Esophagus muscularis mucosa (tissue), 4 donors: ENCODE data around the gene GMDS. TPM values are rescaled to one million over a fixed set of nuclear protein-coding genes. Genes with fewer than 3 reads are reported as not detected.

Experiments used
- DNase-seq: peaks from one replicate; pipeline ENCODE4 v3.0.0-alpha.2; 2017; ENCODE audit errors: extremely low spot score
- H3K27ac ChIP-seq, 4 donors: fragments of 200-600 bp; sonication (generic); replicated peaks in 1 of 4; 1 replicate in 3 of 4; 2 replicates in 1 of 4; pipeline ENCODE4 v1.5.1; 2016 to 2019; ENCODE audit warnings: mild to moderate bottlenecking in 1 of 4
- H3K27me3 ChIP-seq, 4 donors: fragments of 200-600 bp; sonication (generic); one replicate each; pipeline versions ENCODE4 v1.5.1 to v1.6.0; 2016 to 2019
- H3K36me3 ChIP-seq, 4 donors: fragments of 200-600 bp; sonication (generic); one replicate each; pipeline ENCODE4 v1.5.1; 2016 to 2019
- H3K4me1 ChIP-seq, 4 donors: fragments of 200-600 bp; sonication (generic); one replicate each; pipeline ENCODE4 v1.5.1; 2016 to 2019
- H3K4me3 ChIP-seq, 4 donors: fragments of 200-600 bp; sonication (generic); 1 replicate in 2 of 4; 2 replicates in 2 of 4; pipeline ENCODE4 v1.5.1; 2016 to 2019; ENCODE audit warnings: mild to moderate bottlenecking in 4 of 4, moderate library complexity in 1 of 4
- H3K9me3 ChIP-seq, 4 donors: fragments of 200-600 bp; sonication (generic); 1 replicate in 3 of 4; 2 replicates in 1 of 4; pipeline ENCODE4 v1.5.1; 2016 to 2019
- EP300 ChIP-seq: sonication (generic); formaldehyde crosslinking; IDR thresholded peaks from one replicate; pipeline ENCODE4 v1.6.1; 2017; ENCODE audit warnings: antibody characterized with exemption
- POLR2A ChIP-seq: fragments of 450-650 bp; IDR thresholded peaks from one replicate; pipeline ENCODE4 v1.6.1; 2017; ENCODE audit warnings: antibody characterized with exemption, moderate library complexity, mild to moderate bottlenecking, low read depth
- POLR2AphosphoS5 ChIP-seq, 2 donors: sonication (generic); formaldehyde crosslinking; IDR thresholded peaks; one replicate each; pipeline ENCODE4 v1.6.1; 2017; ENCODE audit warnings: antibody characterized with exemption in 2 of 2
- WGBS: methylation state at CpG from one replicate; pipeline ENCODE4 v1.1.5; 2018; 5-methylcytosine and 5-hydroxymethylcytosine counted together
- intact Hi-C: fragments of 100-400 bp; cut with DNase I; formaldehyde crosslinking; loops from one replicate; pipeline ENCODE4 v1.15.1; 2023
- total RNA-seq, 4 donors: library from RNA; depleted of rRNA; stranded (reverse); fragments of >200 nt; gene quantifications; one replicate each; pipeline versions ENCODE4 v1.1.0 to v1.2.1, GENCODE V29; 2016
- TF ChIP-seq, protein P1 (sequence below), 3 experiments: fragments of 200-600 bp in 2 of 3; fragments of 450-650 bp in 1 of 3; sonication (generic) in 2 of 3; IDR thresholded peaks; one replicate each; pipeline ENCODE4 v1.5.1; 2017 to 2019; ENCODE audit warnings: antibody characterized with exemption in 3 of 3, mild to moderate bottlenecking in 2 of 3, moderate library complexity in 1 of 3

GMDS gene
- total RNA-seq, 4 donors from 2014 or later: 3.6 to 14.1 (median 6.0) TPM

DNA sequence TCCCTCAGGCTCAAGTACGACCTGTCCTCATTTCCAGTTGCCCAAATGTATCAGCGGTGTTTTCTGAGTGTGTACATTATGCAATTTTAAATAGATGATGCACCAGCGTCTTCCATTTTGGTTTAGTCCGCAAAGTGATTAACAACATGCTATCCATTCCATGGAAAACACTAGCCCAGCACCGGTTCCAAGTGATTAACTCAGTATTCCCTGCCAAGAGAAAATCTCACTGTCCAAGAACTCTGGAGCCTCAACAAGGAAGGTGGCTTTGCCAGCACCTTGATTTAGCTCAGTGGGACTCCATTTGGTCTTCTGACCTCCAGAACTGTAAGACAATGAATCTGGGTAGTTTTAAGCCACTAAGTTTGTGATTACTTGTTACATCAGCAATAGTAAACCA lies 528.5 kb downstream of the GMDS start:
- intact Hi-C loops: no loop called here
- 82% methylated on average over 5 of the region's 5 CpGs for WGBS
- TF ChIP-seq, protein P1, sequence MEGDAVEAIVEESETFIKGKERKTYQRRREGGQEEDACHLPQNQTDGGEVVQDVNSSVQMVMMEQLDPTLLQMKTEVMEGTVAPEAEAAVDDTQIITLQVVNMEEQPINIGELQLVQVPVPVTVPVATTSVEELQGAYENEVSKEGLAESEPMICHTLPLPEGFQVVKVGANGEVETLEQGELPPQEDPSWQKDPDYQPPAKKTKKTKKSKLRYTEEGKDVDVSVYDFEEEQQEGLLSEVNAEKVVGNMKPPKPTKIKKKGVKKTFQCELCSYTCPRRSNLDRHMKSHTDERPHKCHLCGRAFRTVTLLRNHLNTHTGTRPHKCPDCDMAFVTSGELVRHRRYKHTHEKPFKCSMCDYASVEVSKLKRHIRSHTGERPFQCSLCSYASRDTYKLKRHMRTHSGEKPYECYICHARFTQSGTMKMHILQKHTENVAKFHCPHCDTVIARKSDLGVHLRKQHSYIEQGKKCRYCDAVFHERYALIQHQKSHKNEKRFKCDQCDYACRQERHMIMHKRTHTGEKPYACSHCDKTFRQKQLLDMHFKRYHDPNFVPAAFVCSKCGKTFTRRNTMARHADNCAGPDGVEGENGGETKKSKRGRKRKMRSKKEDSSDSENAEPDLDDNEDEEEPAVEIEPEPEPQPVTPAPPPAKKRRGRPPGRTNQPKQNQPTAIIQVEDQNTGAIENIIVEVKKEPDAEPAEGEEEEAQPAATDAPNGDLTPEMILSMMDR (IDR thresholded peaks at IDR 0.05): no peak
- TF ChIP-seq EP300 (no peak), POLR2A (no peak), POLR2AphosphoS5 (IDR thresholded peaks at IDR 0.05) (no peak)
- Histone ChIP-seq H3K9me3 (no peaks in the 10 kb centered on the region), H3K27ac (no peak overlapping the region), H3K4me3 (no peak overlapping the region), H3K27me3 (no peaks in the 10 kb centered on the region), H3K4me1 (peaks cover 0 to 5% (median 0%) of the 10 kb centered on the region in 4 donors), H3K36me3 (no peaks in the 10 kb centered on the region)
- DNase-seq: no peak

DNA sequence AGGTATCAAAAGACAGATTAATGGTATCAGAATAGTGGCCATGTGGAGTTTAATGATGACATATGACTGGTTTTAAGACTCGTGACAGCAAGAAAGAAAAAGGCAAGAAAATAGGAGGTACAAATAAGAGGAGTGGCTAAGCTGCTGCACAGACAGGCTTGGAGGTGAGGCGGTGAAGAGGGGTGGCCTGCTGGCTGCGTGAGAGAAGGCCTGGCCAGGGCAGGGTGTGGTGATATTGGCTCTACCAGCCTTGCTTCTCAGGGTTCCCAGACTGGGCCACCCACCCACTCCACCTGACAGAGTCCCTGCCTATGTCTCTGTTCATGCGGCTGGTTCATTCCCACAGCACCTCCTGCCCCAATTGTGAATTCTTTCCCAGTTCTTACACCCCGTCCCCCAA lies 529.0 kb downstream of the GMDS start:
- no peak overlapping the region for H3K4me3 ChIP-seq
- H3K27me3 ChIP-seq: no peaks in the 10 kb centered on the region
- peaks cover 0 to 5% (median 0%) of the 10 kb centered on the region in 4 donors for H3K4me1 ChIP-seq
- H3K27ac ChIP-seq: no peak overlapping the region
- DNase-seq: no peak
- H3K36me3 ChIP-seq: no peaks in the 10 kb centered on the region
- TF ChIP-seq POLR2AphosphoS5 (IDR thresholded peaks at IDR 0.05) (no peak), POLR2A (no peak), EP300 (no peak)
- TF ChIP-seq, protein P1 (IDR thresholded peaks at IDR 0.05): no peak
- H3K9me3 ChIP-seq: no peaks in the 10 kb centered on the region
- intact Hi-C loops: no loop called here
- 82% methylated on average over 5 of the region's 5 CpGs for WGBS

DNA sequence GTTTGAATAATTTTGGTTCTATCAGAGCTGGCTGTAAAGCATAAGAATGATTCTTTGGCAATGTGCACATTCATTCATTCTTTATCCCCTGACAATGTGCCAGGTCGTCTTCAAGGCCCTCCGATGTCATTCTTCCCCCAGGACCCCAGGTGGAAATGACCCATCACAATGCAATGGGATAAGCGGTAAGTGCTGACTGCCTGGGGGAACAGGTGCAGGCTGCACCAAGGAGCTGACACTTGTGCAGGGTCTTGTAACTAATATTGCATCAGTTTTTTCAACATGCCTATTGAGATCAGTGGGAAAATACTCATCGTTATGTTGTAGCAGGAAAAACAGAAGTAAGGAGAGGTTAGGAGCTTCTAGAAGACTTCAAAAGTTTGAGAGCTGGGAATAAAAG lies 530.1 kb downstream of the GMDS start:
- H3K27me3 ChIP-seq: no peaks in the 10 kb centered on the region
- TF ChIP-seq POLR2A (no peak), EP300 (no peak), POLR2AphosphoS5 (IDR thresholded peaks at IDR 0.05) (no peak)
- TF ChIP-seq, protein P1 (IDR thresholded peaks at IDR 0.05): no peak
- no peak overlapping the region for H3K27ac ChIP-seq
- WGBS: 85% methylated on average over 4 of the region's 4 CpGs
- H3K36me3 ChIP-seq: no peaks in the 10 kb centered on the region
- intact Hi-C loops: no loop called here
- peaks cover 0 to 1% (median 0%) of the 10 kb centered on the region in 4 donors for H3K4me1 ChIP-seq
- H3K9me3 ChIP-seq: no peaks in the 10 kb centered on the region
- no peak overlapping the region for H3K4me3 ChIP-seq
- DNase-seq: no peak

DNA sequence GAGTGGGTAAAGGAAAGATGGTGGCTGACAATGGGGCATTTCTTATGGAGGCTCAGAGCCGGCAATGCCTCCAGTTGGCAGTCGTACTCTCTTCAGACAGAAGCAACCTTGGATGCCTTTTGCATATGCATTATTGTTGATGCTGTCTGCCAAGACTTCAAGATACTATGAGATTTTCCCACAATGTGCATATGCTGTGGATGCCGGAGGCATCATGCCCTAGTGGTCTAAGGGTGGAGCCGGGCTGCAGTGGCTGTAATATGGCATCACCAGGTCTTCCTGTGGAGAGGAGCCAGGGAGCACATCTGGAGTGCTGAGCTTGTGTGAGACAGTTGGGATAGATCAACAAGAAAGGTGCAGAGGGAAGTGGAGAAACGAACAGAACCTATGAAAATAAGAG lies 530.8 kb downstream of the GMDS start:
- Histone ChIP-seq H3K27me3 (no peaks in the 10 kb centered on the region), H3K9me3 (no peaks in the 10 kb centered on the region), H3K4me3 (no peak overlapping the region), H3K4me1 (no peaks in the 10 kb centered on the region), H3K27ac (no peak overlapping the region), H3K36me3 (no peaks in the 10 kb centered on the region)
- DNase-seq: no peak
- intact Hi-C loops: no loop called here
- 92% methylated on average over 5 of the region's 5 CpGs for WGBS
- TF ChIP-seq, protein P1 (IDR thresholded peaks at IDR 0.05): no peak
- no peak for TF ChIP-seq POLR2AphosphoS5 (IDR thresholded peaks at IDR 0.05)
- TF ChIP-seq POLR2A: no peak
- no peak for TF ChIP-seq EP300

DNA sequence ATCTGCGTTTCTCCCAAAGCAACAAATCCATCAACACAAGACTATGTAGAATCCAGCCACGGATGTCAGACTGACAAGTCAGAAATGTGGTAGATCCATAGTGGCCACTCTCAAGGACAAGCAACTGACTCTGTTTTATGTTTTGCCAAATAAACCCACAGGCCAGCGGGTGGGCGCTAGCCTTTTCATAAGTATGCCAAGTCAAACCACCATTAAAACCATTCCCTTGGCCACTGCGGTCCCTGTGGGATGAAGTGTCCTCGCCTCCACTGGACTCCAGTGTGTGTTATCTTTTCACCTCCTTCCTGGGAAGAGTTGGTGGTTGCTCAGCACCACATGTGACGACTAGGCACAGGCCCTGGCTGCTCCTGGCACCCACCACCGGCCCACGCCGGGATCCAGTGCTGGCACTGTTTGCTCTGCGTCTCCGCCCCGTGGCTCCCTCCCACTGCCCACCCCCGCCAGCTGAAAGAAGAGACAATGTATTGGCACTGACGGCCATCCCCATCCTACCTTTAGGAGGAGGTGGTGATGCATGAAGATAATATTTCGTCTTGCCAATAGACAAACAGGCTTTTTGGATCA lies 532.3 kb downstream of the GMDS start:
- intact Hi-C loops: no loop called here
- Histone ChIP-seq H3K27me3 (no peaks in the 10 kb centered on the region), H3K36me3 (no peaks in the 10 kb centered on the region), H3K4me1 (no peaks in the 10 kb centered on the region), H3K4me3 (no peak overlapping the region), H3K9me3 (no peaks in the 10 kb centered on the region), H3K27ac (no peak overlapping the region)
- TF ChIP-seq EP300 (no peak), POLR2AphosphoS5 (IDR thresholded peaks at IDR 0.05) (no peak), POLR2A (no peak)
- TF ChIP-seq, protein P1 (IDR thresholded peaks at IDR 0.05): no peak
- 92% methylated on average over 14 of the region's 16 CpGs for WGBS
- no peak for DNase-seq
